GM10266 (cell line): ENCODE data around the gene MACC1.
"Not testable (repeated sequence)": the region's sequence is repeated elsewhere in the genome, so short reads cannot be mapped to it uniquely, and the experiment has no call there.

Source experiments
- DNase-seq: peaks from one replicate; pipeline ENCODE4 v3.0.0; 2012; ENCODE audit errors: extremely low spot score
- TF ChIP-seq, protein P1 (sequence below): IDR thresholded peaks from 2 replicates; pipeline ENCODE4 v1.5.1; 2012; ENCODE audit warnings: mild to moderate bottlenecking, low read depth; ENCODE audit not compliant: control insufficient read depth, insufficient read depth; ENCODE audit errors: missing control alignments

Gene MACC1

DNA sequence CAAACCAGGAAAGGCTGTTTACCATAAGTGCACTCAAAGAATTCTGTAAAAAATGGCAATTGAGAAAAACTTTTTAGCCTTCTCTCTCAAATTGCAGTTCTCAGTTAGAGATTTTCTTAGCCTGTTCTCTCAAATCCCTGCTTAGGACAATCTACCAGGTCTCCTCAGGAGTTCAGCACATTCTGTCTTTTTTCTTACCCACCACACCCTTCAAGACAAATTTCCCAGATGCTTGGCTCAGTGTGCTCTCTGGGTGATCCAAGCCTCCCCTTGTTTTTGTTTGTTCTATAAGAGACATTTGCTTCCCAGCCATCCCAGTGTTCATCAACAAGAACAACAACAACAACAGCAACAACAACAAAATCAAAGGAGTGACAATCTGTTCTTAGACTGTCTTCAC lies 87.3 kb downstream of the MACC1 start:
- DNase-seq: no peak
- TF ChIP-seq, protein P1, sequence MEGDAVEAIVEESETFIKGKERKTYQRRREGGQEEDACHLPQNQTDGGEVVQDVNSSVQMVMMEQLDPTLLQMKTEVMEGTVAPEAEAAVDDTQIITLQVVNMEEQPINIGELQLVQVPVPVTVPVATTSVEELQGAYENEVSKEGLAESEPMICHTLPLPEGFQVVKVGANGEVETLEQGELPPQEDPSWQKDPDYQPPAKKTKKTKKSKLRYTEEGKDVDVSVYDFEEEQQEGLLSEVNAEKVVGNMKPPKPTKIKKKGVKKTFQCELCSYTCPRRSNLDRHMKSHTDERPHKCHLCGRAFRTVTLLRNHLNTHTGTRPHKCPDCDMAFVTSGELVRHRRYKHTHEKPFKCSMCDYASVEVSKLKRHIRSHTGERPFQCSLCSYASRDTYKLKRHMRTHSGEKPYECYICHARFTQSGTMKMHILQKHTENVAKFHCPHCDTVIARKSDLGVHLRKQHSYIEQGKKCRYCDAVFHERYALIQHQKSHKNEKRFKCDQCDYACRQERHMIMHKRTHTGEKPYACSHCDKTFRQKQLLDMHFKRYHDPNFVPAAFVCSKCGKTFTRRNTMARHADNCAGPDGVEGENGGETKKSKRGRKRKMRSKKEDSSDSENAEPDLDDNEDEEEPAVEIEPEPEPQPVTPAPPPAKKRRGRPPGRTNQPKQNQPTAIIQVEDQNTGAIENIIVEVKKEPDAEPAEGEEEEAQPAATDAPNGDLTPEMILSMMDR: no peak

DNA sequence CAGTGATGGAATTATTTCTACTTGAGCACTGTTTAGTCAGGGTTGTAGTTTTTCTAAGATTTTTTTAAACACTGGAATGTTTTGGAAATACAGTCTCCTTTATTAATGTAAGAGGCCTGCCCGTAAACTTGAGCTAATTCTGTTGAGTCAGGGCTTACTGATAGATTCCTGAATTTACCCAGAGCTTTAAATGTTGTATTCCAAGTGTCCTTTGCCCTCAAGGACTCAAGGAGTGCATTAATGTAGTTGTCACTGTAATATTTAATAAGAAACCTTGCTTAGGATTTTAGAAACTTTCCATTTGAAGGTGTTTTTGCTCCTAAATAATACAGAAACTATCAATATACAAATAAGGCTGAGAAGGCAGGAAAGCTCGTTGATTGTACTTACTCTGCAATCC lies 89.2 kb downstream of the MACC1 start:
- TF ChIP-seq, protein P1: no peak
- DNase-seq: no peak

DNA sequence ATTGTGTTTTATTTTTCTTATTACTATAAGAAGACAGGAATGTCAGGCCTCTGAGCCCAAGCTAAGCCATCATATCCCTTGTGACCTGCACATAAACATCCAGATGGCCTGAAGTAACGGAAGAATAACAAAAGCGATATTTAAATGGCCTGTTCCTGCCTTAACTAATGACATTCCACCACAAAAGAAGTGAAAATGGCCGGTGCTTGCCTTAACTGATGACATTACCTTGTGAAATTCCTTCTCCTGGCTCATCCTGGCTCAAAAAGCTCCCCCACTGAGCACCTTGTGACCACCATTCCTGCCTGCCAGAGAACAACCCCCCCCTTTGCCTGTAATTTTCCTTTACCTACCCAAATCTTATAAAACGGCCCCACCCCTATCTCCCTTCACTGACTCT lies 91.1 kb downstream of the MACC1 start:
- not testable (repeated sequence) for DNase-seq

DNA sequence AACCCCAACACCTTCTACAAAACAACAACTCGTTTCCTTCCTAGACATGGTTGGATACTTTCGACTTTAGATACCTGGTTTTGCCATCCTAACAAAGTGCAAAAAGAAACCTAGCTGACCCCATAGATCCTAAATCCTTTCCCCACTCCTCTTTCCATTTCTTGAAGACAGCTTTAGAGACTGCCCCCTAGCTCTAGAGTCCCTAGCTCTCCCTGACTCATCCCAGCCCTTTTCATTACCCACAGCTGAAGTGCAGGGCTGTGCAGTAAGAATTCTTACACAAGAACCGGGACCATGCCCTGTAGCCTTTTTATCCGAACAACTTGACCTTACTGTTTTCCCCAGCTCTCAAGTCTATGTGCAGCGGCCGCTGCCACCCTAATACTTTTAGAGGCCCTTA lies 93.1 kb downstream of the MACC1 start:
- DNase-seq: not testable (repeated sequence)

DNA sequence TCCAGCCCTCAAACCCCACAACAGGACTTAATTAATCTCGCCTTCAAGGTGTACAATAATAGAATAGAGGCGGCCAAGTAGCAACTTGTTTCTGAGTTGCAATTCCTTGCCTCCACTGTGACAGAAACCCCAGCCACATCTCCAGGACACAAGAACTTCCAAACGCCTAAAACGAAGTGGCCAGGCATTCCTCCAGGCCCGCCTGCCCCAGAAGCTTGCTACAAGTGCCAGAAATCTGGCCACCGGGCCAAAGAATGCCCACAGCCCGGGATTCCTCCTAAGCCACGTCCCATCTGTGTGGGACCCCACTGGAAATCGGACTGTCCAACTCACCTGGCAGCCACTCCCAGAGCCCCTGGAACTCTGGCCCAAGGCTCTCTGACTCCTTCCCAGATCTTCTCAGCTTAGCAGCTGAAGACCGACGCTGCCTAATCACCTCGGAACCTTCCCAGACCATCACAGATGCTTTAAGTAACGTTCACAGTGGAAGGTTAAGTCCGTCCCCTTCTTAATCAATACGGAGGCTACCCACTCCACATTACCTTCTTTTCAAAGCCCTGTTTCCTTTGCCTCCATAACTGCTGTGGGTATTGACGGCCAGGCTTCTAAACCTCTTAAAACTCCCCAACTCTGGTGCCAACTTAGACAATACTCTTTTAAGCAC lies 94.4 kb downstream of the MACC1 start:
- DNase-seq: not testable (repeated sequence)

DNA sequence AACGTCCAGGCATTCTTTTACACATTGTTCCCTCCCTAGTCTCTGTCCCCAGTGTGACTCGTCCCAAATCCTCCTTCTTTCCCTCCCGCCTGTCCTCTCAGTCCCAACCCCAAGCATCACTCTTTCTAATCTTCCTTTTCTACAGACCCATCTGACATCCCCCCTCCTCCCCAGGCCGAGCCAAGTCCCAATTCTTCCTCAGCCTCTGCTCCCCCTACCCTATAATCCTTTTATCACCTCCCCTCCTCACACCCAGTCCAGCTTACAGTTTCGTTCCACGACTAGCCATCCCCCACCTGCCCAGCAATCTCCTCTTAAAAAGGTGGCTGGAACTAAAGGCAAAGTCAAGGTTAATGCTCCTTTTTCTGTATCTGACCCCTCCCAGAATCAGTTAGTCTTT lies 95.1 kb downstream of the MACC1 start:
- TF ChIP-seq, protein P1: no peak
- DNase-seq: no peak

DNA sequence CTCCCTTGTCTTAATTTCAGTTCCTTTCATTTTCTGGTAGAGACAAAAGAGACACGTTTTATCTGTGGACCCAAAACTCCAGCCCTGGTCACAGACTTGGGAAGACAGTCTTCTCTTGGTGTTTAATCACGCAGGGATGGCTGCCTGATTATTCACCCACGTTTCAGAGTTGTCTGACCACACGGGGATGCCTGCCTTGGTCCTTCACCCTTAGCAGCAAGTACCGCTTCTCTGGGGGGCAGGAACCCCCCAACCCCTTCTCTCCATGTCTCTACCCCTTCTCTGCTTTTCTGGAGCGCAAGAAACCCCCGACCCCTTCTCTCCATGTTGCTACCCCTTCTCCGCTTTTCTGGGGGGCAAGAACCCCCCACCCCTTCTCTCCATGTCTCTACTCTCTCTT lies 95.8 kb downstream of the MACC1 start:
- no peak for DNase-seq
- TF ChIP-seq, protein P1: no peak

DNA sequence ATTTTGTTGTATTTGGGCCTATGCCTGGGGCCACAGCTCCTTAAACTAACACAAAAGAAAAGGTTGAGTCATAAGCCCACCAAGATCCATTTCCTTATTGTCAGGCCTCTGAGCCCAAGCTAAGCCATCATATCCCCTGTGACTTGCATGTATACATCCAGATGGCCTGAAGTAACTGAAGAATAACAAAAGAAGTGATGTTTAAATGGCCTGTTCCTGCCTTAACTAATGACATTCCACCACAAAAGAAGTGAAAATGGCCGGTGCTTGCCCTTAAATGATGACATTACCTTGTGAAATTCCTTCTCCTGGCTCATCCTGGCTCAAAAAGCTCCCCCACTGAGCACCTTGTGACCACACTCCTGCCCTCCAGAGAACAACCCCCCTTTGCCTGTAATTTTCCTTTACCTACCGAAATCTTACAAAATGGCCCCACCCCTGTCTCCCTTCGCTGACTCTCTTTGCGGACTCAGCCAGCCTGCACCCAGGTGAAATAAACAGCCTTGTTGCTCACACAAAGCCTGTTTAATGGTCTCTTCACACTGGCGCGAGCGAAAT lies 96.5 kb downstream of the MACC1 start:
- DNase-seq: not testable (repeated sequence)

DNA sequence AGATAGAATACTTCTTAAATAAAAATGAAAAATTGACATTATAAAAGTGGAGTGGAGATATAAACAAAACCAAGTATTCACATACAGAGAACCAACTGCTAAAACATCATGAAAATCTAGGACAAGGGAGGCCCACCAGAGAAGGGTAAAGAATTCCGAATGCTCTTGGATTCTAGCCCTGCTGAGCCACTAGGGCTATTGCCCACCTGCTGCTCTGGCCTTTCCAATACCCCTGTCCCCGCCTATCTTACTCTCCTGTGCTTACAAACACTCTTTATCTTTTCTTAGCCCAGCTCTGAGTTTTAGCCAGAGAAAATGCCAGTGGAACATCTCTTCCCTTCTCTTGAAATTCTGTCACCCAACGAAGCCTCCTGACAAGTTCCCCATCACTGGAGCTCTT lies 100.3 kb downstream of the MACC1 start:
- TF ChIP-seq, protein P1: no peak
- no peak for DNase-seq
